HG03196 (cell line): ENCODE data around the gene ELF2.
A peak's percentile ranks its signal among the peaks of the same experiment; 100 is the strongest.
"Not testable (repeated sequence)": the region's sequence is repeated elsewhere in the genome, so short reads cannot be mapped to it uniquely, and the experiment has no call there.

Source experiments
- ATAC-seq: cut with Tn5 transposase; IDR thresholded peaks from one replicate; pipeline ENCODE4 v1.9.1; 2021; ENCODE audit not compliant: unreplicated experiment

Gene ELF2

DNA sequence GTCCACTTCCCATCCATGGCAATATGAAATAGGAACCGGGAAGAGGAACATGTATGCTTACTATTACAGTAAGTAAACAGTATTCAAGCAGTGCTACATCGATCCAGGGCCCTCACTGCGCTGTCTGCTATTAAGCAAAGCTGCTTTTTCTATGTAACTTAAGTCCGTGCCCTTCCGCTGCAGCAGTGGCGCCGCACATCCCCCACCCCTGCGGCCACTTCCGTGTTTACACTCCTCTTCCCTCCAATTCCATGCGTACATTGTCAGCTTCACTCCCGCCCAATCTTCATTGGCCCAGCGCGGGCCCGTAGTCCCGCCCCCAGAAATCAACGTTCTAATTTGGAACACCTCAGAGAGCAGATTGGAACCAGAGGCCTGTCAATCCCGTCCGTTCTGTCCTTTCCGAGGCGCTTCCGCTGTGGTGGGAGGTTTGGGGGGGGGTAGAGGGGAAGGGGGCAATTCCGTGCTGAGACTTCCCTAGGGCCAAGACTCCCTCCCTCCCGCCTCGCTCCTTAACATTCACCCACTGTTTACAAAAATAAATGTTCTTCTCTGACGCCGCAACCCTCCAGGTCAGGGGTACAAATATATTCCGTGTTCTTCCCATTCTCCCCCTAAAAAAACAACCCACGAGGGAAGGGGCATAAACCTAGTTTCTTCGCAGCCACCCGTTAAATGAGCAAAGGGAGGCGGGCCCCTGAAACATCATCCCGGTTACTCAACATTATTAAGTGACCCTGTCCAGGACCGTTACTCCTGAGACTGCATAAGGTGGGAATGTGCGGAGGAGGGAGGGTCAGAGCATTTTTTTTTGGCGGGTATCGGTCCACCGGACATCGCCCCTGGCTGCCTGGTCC, 94.0 kb downstream of the ELF2 start:
- ATAC-seq = peak; percentile 85

DNA sequence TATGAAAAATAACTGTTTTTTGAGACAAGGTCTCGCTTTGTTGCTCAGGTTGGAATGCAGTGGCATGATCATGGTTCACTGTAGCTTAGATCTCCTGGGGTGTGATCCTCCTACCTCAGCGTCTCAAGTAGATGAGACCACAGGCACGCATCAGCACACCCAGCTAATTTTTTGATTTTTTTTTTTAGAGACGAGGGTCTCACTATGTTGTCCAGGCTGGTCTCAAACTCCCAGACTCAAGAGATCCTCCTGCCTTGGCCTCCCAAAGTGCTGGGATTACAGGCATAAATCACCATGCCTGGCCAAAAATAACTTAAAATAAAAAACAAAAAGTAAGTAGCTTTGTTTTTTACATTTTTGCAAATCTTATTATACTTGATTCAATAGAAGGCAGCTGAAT, 98.1 kb downstream of the ELF2 start:
- ATAC-seq = no peak

DNA sequence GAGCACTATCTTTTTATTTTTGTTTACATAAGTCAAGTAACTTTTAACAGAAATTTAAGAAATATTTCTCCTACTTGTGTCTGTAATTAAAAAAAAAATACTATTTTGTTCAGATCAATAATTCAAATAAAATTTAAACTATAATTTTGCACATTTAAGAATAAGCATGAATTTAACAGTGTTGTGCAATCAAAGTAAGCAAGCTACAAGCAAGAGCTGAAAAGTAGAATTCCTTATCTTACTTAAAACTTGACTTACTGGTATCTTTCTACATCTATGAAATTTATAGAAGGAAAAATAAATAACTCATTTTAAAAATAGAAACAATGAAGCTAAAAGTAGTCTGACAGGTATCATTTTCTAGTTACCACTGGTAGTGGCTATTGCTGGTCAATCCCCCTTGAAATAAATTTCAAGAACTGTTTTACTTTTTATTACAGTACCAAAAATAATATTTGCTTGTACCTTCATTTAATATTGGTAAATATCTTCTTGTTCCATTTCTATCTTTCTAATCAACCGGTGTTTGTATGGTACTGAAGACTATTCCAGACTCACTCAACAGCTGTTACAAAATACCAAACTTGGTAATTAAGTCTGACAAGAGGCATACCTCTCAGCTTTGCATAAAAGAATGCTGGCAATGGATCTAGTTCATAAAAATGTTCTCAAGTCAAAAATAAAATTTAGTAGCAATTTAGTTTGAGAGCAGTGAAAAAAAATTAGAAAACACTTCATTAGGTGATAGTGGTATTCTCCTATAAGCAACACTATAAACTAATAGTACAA, 99.3 kb downstream of the ELF2 start:
- no peak for ATAC-seq

DNA sequence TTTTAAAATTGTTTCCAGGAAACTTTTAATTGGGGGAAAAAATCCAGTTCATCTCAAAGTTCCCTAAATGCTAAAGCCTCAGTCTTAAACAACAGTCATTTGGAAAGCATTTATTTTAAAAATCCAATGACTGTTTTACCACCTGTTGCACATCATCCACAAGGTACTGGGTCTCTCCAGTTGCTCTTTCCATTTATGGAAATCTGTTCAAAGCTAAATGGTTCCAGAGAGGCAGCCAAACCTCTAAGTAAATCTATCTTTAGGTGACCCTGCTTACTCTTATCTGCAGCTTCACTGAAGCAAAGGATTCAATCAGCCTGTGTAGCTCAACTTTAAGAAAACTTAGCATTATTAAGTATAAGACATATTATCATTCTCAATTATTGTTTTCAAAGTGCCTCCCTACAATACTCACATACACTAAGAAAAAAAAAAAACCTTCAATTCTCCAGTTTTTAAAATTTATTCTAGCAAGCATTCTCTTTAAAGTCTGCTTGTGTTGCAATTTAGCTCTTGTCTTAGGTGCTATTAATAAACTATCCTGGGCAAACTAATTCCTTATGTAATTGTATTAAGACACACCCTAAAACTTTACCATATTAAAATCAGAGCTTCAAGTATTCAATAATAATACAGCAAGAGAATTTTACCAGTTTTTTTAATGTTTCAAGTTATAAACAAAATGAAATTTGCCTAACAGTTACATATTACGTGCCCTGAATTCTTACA, 100.8 kb downstream of the ELF2 start:
- no peak for ATAC-seq

DNA sequence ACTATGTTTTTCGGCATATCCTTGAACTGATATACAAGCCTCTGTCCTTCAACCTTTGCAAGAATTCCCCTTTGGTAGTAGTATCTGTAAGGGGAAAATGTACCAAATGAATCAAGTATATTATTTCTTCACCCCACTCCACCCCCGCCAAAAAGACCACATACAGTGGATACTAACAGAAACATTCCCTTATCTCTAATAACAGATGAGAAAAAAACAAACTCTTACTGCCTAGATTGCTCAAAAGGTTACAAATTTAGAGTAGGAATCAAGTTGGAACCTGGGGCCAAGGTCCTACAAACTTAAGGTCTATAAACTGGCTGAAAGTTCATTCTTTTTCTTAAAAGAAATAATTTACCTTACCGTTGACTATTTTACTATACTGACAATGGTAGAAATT, 116.4 kb downstream of the ELF2 start:
- ATAC-seq = no peak

DNA sequence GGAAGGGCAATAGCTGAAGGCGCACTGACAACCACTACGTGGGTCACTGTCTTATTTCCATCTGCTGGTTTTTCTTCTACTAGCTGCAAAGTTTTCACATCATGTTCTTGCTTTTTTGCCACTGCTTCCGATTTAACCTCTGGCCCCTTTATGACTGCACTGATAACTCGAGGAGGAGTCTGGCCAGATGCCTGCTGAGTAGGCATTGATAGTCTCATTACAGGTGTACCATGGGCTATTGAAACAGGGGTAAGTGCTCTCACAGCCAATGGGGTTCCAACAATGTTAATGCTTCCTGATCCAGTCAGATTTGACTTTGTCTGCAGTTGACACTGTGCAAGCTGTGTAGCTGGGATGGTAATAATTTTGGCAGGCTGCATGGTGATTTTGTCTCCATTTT, 118.0 kb downstream of the ELF2 start:
- not testable (repeated sequence) for ATAC-seq

DNA sequence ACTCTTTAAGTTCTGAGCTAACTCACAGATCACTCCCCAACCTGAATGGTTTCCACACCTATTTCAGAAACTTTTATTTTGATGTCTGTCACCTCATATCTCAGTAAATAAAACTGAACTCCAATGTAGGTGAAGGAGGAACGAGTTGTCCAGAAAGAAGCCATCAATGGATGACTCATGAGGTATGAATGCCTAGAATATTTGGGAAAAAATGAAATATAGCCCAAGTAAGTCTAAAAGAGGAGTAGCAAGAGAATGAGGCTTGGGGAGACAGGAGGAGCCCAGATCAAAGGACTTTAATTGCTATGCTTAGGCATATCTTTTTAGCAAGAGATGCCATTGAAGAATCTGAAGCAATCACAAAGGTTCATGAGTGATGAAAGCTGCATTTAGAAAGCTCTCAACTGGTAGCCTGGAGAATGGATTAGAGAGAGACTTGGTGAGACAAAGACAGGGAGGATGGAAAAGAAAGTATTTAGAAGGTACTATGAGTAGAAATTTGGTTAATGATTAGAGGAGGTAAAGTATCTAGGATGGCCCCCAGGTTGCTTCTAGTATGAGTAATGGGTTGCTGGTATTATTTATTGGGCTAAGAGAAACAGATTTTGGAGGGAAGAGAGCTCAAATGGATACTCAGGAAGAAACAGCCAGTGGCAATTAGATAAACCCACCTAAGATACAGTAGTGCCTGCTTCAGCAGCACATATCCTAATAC, 122.1 kb downstream of the ELF2 start:
- no peak for ATAC-seq

DNA sequence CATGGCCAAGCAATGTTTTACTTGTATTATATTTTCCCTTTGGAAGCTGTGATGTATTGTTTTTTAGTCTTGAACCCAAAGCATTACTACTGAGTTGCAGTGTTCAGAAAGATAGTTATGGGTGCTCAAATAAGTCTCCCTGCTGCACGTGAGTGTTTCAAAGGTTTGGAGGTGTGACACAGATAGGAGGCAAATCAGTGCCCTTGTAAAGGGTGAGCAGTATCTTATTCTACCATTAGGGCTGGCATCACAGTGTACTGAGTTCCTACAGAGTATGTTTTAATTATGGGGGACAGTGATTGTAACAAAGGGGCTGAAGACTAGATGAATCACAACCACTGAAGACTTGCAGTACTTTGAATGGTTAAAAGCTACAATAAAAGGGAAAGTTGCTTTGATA, 123.1 kb downstream of the ELF2 start:
- ATAC-seq = no peak

DNA sequence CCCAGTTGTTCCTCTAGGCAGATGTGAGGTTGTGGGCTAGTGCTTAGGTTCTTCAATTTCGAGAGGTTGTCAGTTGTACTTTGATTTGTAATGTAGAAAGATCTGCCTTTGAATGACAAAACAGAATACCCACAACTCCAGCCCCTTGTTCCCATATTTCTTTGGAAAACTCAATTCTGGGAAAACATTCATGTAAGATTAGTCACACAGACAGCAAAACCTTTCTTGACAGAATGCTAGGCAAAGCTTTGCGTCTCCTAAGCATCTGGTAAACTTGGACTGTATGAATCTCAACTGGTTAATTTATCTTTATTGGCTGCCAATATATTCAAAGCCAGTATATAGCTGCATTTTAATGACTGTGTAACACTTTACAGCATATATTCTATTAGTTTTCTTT, 126.6 kb downstream of the ELF2 start:
- ATAC-seq = no peak

DNA sequence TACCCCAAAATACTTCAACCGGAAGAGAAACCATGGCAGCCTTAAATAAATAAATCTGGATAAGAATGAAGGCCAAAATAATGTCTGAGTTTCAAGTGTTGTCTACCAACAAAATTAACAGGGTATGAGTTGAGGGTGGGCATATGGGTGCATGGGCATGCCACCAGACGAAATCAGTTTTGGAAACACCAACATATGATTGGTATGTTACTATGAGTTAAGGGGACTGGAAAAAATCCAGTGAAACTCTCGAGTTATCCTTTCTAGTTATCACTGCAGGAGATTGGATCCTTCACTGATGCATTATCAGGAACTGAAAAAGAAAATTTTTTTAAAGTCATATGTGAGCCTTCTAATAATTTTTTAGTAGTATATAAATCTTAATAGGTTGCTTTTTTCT, 129.0 kb downstream of the ELF2 start:
- no peak for ATAC-seq

DNA sequence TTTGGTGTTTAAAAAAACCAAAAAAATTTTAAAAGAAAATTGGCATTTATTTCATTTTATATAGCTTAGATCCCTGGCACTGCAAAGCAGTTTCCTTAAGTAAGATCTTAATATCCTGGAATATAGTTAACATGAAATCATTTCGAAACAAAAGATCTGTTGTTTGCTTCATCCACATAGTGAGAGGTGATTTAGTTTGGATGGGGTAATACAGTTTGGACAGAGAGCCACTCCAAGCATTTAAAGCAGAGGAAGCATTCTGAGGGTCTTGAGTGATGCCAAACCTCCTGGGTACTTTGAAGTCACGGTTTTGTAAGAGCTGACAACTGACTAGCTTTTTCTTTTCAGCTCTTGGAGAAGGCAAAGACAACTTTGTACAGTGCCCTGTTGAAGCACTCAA, 132.7 kb downstream of the ELF2 start:
- no peak for ATAC-seq

DNA sequence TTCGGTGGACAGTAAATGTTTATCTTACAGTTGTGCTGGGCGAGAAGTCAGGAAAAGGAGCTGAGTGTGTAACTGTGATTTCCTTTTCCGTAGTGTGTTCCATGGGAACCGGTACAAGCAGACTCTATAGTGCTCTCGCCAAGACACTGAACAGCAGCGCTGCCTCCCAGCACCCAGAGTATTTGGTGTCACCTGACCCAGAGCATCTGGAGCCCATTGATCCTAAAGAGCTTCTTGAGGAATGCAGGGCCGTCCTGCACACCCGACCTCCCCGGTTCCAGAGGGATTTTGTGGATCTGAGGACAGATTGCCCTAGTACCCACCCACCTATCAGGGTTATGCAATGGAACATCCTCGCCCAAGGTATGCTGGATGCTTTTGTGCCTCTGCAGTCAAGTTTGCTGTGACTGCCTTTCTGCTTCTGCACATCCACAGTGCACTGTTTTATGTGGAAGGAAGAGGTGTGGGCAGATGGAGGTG, 134.0 kb downstream of the ELF2 start:
- no peak for ATAC-seq

DNA sequence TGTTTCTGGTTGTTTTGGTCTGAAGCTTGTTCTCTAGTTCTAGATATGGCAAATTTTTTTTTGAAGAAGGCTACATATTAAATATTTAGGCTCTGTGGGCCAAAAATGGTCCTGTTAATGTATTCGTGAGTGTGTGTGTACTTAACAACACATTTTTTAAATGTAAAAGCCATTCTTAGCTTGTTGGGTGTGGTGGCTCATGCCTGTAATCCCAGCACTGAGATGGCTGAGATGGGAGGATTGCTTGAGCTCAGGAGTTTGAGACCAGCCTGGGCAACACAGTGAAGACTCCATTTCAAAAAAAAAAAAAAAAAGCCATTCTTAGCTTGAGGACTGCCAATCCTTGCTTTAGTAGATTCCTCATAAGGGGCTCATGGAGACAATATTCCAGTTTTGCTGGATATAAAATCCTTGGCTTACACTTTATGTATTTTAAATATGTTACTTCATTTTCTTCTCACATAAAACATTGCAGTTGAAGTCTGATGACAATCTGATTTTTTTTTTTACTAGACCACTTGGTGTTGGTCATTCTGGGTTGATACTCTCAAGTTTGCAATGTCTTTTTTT, 138.1 kb downstream of the ELF2 start:
- ATAC-seq = no peak

DNA sequence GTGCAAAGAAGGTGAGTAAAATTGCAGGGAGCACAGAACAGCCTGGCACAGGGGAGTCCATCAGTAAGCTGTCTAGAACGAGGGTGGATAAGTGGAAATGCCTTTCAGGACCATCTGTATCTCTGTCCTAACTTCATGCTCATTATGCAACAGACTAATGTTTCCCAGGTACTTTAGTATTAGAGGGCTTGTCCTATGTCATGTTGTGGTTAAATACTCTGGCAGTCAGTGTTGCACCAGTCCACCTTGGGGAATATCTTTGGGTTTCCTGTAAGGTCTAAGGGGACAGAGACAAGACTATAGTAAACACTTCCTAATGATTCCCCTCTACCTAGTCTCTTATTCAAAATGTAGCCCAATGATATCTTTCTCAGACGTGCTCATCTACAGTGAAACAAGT, 140.1 kb downstream of the ELF2 start:
- no peak for ATAC-seq

DNA sequence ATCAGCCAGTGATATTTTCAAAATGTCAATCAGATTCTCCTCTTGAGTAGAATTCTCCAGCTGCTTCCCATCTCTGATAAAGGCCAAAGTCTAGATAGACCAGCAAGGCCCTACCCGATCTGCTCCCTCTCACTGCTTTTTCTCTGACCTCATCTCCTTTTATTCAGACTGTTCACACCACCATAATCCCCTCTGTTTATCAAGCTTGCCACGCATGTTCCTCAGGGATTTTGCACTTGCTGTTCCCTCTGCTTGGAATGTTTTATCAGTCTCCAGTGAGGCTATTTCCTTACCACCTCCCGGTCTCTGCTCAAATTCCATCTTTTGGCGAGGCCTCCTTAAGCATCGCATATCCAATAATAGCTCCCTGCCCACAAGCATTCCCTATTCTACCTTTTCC, 141.4 kb downstream of the ELF2 start:
- no peak for ATAC-seq

DNA sequence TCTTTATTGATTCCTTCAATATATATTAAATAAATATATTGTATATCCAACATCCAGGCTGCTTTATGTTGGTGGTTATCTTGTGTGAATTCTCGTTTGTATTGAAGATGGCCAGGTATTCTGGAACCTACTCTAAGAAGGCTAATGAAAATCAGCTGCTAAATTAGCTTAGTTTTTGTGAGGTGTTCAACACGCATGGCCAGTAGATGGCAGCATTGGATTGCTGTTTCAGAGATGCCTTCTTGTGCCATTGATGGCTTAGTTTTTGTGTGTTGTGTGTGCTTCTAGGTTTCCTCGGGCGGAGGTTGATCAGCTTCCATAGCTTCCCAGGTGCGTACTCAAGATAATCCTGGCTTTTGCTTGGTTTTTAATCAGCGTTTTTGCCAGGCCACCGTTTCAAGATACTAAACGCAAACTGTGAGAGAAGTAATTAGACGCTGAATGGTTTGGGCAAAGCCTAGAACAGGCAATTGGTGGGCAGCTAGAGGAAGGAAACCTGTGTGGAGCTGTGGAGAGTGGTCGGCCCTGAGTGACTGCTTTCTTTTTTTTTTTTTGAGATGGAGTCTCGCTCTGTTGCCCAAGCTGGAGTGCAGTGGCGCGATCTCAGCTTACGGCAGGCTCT, 146.3 kb downstream of the ELF2 start:
- peak; percentile 64 for ATAC-seq

DNA sequence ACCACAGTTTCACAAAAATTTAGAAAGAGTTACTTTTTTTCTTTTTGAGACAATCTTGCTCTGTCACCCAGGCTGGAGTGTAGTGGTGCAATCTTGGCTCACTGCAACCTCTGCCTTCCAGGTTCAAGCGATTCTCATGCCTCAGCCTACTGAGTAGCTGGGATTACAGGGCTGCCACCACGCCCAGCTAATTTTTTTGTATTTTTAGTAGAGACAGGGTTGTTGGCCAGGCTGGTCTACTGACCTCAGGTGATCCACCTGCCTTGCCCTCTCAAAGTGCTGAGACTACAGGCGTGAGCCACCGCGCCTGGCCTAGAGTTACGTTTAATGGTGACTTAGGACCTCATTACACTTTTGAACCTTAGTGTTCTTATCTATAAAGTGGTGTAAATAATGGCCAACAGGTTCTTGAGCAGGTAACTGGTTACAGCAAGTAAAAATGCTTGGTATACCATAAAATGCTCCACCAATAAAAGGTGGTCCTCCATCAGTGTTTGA, 147.1 kb downstream of the ELF2 start:
- ATAC-seq = not testable (repeated sequence)

DNA sequence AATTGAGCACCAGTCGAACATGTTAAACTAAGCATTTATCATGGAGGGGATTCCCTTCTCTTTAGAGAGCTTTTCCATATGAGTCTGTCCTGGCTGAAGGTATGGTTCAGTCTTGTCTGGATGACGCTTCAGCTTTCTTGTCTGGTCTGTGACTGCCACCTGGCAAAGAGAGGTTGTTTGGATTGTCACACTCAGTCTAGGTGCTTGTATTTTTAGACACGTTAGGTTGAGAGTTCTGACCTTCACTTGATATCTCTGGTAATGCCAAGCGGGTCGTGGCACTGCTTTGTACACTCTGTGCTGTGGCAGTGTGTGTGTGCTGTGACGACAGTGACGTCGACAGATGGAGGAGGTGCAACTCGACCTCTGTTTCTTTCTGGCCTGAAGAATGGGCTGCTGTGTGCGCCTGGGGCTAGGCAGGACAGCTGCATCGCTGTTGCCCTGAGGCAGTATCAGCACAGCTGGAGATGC, 148.8 kb downstream of the ELF2 start:
- no peak for ATAC-seq

DNA sequence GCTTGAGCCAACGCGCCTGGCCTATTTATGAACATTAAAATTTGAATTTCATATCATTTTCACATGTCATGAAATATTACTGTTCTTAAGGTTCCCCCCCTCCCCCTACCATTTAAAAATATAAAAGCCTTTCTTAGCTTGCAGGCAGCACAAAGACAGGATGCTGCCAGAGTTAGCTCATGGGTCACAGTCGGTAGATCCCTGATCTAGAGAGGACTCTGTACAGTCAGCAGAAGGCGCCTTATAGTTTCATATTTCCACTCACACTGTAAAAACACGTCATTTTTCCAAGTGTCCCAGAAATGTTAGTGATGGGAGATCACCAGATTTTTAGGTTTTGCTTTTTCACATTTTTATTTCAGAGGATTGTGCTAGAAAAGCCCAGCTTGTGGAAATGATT, 149.2 kb downstream of the ELF2 start:
- no peak for ATAC-seq

DNA sequence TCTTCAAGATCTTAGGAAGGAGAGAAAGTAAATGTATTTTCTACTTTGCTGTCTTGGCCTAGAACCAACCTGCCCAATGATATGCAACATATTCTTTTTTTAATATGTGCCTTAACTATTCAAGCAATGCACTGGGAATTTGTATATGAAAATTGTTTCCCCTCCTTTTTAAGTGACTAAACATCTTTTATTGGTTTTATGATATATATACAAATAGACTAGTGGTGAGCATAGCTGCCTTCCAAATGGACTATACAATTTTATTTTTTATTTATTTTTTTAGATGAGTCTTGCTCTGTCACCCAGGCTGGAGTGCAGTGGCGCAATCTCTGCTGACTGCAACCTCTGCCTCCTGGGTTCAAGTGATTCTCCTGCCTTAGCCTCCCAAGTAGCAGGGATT, 151.2 kb downstream of the ELF2 start:
- ATAC-seq = no peak
